GM18861 (cell line): Measurements from ENCODE around the gene MICAL3.
"Not testable (repeated sequence)": the region's sequence is repeated elsewhere in the genome, so short reads cannot be mapped to it uniquely, and the experiment has no call there.

Experiments
- ATAC-seq: cut with Tn5 transposase; IDR thresholded peaks from one replicate; pipeline ENCODE4 v1.9.1; 2021; ENCODE audit not compliant: unreplicated experiment

MICAL3 gene

DNA sequence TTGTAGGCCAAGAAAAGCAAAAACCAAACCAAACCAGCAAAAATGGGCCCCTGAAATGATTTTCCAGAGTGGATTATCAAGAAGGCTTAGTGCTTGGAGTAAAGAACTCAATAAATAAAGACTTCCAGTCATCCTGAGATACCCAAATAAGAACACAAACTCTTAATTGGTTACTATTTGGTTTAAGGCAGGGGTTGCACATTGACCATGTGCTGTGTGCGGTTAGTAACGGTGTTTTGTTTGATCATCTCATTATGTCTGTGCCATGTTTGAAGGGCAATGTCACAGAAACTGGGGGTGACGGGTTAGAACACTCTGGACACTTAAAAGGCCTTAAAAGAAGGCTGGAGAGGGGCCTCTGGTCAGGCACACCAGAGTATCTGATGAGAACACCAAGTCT is 9.7 kb upstream of the MICAL3 start:
- ATAC-seq: no peak

DNA sequence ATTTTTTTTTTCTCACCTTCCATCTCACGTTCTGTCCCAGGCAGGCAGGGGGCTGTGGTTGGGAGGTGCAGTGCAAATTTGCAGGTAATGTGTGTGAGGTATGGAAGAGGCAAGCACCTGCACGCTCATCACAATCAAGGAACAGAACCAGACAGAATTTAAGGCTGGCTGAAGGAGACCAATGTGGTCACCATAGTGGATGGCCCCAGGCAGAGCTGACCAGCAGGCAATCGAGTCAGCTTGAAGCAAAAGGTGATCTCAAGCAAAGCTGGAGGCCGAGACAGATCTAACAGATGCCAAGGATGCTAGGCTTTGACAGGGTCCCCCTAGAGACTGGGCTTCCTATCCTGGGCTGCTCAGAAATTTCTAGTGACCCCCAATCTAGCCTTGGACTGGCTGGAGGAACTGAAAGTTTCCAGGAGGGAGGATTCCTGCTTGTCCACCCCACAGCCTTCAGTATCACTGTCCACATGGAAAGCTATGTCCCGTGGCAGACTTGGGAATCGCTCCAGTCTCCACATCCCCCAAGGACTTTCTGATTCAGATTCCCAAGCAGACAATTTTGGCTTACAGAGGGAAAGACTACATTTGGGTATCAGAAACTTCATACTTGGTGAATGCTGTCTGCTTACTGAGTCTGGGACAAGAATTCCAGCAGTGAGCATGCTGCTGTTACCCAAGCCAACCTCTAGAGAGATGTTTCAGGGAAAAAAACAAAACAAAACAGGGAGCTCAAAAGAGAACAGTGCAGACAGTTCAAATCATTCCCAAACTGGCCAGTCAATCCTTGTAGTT is 9.0 kb upstream of the MICAL3 start:
- no peak for ATAC-seq

DNA sequence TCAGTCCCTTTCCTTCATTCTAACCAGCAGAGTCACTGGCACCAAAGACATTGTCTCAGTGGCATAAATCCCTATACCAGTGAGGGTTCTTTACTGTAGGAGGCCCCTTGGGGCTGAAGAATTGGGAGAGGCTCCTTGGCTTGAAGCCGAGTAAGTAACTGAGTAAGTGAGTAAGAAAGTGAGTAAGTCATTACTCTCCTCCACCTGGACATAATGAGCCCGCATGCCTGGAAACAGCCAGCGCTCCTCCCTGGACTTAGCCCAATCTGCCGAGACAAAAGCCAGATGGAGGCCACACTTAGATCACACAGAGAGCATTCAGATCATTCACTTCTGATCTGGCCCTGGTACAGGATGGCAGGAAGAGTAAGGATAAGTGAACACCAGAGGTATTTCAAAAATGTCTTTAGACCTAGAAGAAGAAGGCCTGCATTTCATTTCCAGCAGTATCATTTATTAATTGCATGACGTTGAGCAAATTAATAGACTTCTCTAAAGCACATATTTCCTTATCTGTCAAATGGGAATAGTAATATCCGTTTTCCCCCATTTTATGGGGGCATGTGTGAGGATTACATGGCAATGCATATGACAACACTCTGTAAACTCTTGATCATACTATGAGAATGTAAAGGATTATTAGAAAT is 8.2 kb upstream of the MICAL3 start:
- no peak for ATAC-seq

DNA sequence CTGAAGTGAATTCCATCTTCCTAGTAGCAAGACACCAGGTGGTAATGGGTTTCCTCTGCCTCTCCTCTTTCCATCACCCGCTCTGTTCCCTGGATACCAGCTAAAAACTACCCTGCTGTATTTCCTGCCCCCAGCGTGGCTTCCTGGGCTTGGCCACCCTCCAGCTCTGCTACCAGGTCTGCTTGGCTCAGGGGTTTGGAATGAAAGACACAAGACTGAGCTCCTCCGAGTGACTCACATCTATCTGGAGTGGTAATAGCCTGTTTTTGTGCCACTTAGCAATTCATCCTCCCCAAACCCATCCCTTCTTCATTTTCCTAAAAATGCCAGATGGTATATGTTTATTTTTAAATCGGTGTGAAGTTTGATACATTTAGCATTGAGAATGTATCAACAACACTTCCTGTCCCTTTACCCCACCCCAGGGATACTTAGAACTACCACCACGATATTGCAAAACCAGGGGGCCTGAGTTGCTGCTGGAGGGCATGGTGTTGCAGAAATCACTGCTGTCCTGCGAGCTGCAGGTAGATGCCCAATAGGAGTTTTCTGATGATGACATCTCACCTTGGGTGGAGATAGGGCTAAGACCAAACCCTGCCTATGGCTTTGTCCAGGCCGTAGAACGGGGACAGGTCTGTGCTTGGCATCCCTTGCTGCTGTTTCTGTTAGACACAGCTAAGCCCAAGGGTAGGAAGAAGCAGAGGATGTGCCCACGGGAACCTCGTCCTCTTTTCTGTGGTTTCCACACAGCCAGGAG is 7.5 kb upstream of the MICAL3 start:
- no peak for ATAC-seq

DNA sequence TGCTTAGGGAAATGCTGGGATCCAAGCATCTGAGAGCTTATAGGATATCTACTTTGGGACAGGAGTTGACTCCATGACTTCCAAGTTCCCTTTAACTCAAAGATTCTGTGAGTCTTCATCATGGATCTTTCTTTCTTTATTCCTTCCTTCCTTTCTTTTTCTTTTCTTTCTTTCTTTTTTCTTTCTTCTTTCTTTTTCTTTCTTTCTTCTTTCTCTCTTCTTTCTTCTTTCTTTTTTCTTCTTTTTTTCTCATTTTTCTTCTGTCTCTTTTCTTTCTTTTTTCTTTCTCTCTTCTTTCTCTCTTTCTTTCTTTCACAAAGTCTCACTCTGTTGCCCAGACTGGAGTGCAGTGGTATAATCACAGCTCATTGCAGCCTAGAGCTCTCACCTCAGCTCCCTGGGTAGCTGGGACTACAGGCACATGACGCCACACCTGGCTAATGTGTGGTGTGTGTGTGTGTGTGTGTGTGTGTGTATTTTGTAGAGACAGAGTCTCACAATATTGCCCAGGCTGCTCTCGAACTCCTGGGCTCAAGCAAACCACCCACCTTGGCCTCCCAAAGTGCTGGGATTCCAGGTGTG is 5.4 kb upstream of the MICAL3 start:
- ATAC-seq: no peak

DNA sequence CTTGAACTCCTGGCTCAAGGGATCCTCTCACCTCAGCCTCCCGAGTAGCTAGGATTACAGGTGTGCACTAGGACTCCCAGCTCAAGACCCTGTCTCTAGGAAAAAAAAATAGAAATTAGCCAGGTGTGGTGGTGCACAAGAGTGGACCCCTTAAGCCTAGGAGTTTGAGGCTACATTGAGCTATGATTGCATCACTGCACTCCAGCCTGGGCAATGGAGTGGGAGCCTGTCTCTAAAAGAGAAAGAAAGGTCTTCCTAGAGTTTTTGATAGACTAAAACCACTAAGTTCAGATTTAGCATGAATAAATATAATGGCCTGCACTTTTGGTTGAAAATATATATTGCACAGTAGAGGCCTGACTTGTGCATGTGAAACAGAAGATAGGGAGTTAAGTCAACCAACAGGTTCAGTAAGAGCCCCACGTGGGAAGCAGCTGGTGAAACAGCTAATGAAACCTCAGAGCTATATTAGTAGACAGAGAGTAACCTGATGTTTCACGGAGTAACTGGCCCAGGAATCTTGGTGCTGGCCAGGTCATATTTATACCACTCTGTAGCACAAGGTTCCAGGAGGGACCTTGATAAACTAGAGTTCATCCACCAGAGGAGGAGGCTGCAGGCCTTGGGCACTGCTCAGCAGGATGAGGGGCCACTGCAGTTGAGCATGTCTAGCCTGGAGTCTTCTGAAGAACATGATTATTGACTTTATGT is 4.6 kb upstream of the MICAL3 start:
- no peak for ATAC-seq

DNA sequence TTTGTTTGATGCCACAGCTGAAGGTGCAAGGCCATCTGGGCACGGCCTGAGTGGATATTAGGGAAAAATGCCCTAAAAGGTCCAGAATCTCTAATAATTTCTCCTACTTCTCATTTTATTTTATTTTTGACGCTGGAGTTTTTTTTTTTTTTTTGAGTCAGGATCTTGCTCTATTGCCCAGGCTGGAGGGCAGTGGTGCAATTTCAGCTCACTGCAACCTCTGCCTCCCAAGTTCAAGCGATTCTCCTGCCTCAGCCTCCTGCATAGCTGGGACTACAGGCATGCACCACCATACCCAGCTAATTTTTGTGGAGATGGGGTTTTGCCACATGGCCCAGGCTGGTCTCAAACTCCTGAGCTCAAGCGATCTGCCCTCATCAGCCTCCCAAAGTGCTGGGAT is 1.5 kb upstream of the MICAL3 start:
- not testable (repeated sequence) for ATAC-seq

DNA sequence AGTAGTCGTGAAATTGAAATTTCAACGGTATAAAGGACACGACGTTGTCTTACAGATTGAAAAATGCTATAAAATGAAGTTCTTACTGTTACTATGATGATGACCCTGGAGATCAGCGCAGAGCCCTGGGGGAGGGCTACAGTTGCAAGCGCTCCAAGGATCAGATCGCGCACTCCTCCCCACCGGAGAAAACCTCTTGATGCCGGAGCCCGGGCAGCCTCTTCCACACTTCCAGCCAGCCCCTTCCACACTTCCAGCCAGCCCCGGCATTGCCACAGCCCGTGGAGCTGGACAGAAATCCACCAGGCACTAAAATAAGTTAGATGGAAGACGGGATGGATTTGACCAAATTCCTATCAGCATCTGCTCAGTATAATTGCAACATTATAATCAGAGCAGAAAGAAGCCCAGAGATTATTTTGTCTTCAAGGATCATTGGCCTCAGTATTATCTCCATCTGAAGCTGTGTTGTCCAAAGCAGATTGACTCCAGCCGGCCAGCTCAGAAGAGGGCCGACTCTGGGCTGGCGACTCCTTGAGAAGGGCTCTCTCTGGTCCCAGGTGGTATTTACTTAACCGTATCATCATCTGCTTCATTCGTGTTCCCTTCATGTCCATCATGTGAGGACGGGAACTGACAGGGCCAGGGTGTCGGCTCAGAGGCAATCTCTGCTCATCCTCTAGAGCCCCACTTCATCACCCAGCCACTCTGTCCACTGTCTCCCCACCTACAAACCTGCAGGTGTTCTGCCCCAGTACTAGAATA is 777 bp upstream of the MICAL3 start:
- no peak for ATAC-seq

DNA sequence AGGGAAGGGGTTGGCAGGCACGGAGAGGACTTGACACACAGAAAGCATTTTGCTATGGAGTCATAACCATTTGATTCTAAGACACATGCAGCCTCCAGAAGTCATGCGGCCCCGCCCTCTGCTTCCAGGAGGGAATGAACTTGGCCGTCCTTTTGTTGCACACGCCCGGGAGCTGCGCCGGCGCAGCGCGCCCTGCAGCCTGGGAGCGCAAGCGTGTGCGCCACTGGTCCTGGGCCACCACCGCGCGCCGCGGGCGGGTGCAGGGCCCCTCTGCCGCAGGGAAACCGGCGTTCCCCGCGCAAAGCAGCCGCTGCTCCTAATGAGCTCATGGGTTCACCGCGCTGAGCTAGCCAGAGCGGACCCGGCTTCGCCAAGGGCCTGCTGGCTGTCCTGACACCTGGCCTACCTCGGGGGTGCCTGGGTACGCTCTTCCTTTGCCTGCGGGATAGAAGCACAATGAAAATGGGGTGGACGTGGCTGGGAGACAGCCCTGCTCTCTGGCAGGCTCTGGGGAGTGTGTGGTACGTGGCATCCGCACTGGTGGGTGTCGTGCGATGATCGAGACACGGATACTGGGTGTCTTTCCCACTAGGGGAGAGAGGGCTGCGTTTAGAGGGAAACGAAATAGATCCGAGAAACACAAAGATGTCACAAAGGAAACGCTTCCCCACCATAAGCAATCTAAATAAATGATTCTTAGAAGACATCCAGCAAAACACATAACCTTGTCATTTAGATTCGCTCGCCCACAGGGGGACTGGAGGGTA is 669 bp downstream of the MICAL3 start:
- no peak for ATAC-seq

DNA sequence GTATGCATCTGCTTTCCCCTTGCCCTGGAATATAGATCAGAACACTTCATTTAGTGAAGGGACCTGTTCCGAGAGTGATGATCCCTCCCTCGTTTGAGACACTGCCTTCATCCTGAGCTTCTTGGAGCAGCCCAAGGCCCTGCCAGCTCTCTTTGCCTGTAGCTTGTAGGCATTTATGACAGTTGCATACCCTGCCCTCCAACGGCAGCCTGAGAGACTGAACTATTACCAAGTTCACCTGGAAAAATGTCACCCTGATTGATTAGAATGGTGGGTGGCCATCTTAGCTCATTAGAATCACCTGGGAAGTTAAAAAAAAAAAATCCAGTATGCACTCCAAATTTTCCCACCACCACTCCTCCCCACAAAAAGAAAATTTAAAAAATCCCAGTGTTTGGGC is 1.5 kb downstream of the MICAL3 start:
- ATAC-seq: no peak

DNA sequence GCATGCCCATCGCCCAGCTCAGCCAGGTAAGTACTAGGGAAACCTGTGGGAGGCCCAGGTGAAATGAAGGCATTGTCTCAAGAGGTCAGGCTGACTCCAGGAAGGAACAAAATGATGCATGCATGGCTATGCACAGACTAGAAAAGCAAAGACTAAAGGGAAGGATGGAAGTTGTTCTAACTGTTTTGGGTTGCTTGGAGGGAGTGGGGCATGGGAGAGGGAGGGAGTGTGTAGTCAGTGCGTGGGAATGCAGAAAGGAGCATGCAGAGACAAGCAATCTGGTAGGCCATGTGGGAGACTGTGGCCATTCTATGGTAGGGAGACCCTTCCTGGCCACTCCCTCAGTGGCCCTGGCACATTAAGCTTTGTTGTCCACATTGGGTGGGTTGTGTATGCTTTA is 2.9 kb downstream of the MICAL3 start:
- no peak for ATAC-seq

DNA sequence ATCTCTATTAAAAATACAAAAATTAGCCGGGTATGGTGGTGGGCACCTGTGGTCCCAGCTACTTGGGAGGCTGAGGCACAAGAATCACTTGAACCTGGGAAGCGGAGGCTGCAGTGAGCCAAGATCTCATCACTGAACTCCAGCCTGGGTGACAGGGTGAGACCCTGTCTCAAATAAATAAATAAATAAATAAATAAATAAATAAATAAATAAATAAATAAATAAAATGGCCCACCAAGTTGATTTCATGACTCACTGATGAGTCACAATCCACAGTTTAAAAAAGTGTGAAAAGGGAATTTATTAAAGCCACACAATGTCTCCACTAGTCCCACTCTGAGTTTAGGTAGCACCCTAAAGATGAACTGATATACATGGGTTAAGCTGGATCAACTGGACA is 3.6 kb downstream of the MICAL3 start:
- not testable (repeated sequence) for ATAC-seq

DNA sequence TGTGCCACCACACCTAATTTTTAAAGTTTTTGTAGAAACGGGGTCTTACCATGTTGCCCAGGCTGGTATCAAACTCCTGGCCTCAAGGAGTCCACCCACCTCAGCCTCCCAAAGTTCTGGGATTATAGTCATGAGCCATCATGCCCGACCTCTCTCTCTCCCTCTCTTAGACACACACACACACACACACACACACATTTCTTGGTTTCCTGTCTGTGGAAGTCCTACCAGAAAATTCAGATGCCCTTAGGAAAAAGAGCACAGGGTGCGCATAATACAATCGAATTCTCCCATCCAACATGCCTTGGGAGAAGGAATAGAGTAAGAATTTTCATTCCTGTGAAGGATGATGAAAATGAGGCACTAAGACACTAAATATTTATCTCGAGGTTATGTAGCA is 10.4 kb downstream of the MICAL3 start:
- ATAC-seq: no peak

DNA sequence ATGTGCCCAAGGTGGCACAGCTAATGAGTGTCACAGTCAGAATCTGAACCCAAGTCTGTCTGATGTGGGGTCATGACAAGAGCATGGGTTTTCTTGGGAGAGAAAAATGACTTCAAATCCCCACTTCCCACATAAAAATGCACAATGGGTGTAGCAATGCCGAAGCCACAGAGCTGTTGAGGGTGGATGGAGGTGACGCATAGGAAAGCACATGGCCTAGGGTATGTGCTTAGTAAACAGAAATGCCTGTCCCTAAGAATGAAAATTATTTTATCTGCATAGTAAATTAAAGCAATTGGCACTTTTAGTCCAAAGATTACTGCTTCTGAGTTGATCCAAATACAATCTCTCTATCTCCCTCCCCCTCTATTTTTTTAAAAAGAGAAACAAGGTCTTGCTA is 10.9 kb downstream of the MICAL3 start:
- no peak for ATAC-seq

DNA sequence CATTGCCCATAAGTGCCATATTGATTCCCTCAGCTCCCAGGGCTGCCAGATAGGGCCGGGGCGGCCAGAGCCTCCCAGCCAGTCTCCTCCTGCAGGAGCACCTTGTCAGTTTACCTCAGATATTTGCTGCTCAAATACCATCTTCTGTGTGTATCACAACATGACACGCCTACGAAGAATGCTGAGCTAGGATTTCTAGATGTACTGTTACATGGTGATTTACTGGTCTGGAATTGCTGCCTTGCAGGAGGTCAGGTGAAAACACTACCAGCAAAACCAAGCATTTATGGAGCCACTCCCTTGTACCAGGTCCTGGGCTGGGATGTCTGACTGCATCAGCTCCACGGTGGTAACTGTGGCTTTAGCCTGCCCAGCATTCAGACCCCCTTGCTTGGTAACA is 11.8 kb downstream of the MICAL3 start:
- ATAC-seq: no peak

DNA sequence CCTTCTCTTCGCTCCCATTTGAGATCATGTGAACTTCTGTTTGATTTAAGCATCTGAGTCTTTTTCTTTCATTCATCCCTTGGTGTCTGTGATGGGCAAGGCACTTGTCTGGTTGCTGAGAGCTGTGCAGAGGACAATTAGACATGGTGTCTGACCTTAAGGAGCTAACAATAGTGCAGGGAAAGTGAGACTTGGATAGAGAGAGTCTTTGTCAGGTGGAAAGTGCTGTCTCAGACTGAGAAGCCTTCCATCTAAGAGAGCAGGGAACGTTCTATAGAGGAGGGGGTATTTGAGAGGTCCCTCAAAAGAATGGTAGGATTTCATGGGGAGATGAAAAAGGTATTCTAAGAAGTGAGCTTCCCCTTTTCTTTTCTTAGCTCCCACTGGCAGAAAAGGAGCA is 14.1 kb downstream of the MICAL3 start:
- no peak for ATAC-seq

DNA sequence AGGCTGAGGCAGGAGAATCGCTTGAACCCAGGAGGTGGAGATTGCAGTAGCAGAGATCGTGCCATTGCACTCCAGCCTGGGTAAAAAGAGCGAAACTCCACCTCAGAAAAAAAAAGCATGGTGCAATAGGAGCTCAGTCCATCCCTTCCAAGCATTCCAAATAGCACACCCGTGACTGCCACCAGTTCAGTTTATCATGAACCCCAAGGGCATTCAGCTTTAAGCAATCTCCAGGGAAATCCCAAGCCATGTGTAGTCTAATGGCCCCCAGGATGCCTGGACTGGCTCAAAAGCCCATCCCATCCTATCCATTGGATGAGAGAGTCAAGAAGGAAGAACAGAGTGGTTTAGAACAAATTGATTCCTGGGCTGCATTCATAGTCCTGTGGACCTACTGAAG is 16.2 kb downstream of the MICAL3 start:
- no peak for ATAC-seq

DNA sequence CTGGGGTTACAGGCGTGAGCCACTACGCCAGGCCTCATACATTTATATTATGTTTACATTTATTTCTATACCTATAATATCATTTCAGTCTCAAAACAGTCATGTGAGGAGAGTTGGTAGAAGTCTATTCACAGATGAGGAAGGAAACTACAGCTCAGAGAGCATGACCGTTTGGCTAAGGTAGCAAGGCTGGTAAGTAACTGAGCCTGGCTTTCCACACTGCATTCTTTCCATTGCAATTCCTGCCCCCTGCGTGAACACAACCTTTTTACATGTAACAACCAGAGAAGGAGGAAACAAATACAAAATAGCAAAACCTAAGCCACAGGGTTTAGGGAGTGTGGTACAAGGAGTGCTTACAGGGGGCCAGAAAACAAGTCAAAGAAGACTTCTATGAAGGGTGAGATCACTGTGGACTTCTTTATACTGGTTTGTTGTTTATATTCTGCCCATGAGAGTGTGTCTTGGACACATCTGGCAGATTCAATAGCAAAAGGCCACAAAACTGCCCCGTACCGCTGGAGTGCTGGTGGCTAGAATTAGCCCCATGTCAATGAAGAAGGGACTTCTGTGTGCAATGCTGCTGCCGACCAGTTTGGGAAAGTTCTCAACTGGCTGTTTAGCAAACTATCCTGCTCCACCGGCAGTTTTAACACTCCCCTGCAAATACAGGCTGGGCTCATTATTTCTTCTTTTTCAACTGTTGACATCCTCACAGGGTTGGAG is 19.0 kb downstream of the MICAL3 start:
- no peak for ATAC-seq

DNA sequence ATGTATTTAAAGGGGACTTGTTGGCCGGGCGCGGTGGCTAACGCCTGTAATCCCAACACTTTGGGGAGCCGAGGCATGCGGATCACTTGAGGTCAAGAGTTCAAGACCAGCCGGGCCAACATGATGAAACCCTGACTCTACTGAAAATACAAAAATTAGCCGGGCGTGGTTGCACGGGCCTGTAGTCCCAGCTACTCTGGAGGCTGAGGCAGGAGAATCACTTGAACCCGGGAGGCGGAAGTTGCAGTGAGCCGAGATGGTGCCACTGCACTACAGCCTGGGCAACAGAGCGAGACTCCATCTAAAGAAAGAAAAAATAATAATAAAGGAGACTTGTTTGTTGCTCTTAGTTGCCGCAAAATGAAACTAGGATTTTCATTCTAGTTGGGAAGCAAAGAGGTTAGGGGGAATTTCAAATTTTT is 22.5 kb downstream of the MICAL3 start:
- ATAC-seq: not testable (repeated sequence)
